IPS DF 6.9 (cell line): ENCODE measurements around the gene SAMM50.
"Not testable (repeated sequence)": the region's sequence is repeated elsewhere in the genome, so short reads cannot be mapped to it uniquely, and the experiment has no call there.

ENCODE experiments used
- DNase-seq: peaks from one replicate; pipeline ENCODE4 v3.0.0-alpha.2; 2013; ENCODE audit warnings: low read depth, low spot score
- H3K27ac ChIP-seq: one replicate; pipeline ENCODE4 v1.5.1; 2013; ENCODE audit warnings: low read length, control low read depth
- H3K27me3 ChIP-seq: 2 replicates; pipeline ENCODE4 v1.6.1; 2013; ENCODE audit warnings: mild to moderate bottlenecking, low read length; ENCODE audit not compliant: control insufficient read depth, insufficient read depth
- H3K36me3 ChIP-seq: 2 replicates; pipeline ENCODE4 v1.6.1; 2013; ENCODE audit warnings: low read length; ENCODE audit not compliant: control insufficient read depth, insufficient read depth
- H3K4me1 ChIP-seq: 2 replicates; pipeline ENCODE4 v1.6.1; 2013; ENCODE audit warnings: low read length; ENCODE audit not compliant: control insufficient read depth, insufficient read depth
- H3K4me3 ChIP-seq: 2 replicates; pipeline ENCODE4 v1.5.1; 2013; ENCODE audit warnings: mild to moderate bottlenecking, low read length
- H3K9me3 ChIP-seq: 2 replicates; pipeline ENCODE4 v1.6.1; 2013; ENCODE audit warnings: low read length, inconsistent platforms; ENCODE audit not compliant: control insufficient read depth, insufficient read depth
- WGBS: extraction: QIAGEN DNeasy Blood & Tissue Kit; methylation state at CpG from one replicate; pipeline ENCODE4 v1.1.7; 2013; ENCODE audit warnings: mixed read lengths, missing lambda C conversion rate; ENCODE audit not compliant: insufficient read length, insufficient coverage; 5-methylcytosine and 5-hydroxymethylcytosine counted together

SAMM50 gene

DNA sequence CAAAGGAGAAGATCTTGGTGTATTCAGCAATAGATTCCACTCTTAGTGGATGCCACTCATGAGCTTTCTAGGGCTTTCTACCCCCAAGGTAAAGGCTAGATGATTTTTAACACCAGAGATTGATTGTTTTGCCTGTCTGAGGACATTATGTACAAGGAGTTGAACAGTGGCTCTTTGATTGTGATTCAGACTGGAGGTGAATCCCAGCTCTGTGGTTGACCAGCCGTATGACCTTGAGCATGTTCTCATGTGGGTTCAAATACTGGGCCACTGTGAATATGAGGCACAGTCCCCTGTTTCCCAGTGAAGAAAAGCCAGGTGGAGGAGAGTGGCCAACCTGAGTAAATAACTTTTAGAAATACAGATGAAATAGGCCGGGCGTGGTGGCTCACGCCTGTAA is 44.9 kb downstream of the SAMM50 start:
- Histone ChIP-seq H3K9me3 (no peaks in the 10 kb centered on the region), H3K36me3 (peaks cover 8% of the 10 kb centered on the region), H3K27ac (no peak overlapping the region), H3K27me3 (no peaks in the 10 kb centered on the region), H3K4me1 (no peaks in the 10 kb centered on the region; the same call in 1 of the 2 replicates), H3K4me3 (no peak overlapping the region)
- no CpG with 5 or more reads among the region's 4 CpGs for WGBS
- no peak for DNase-seq

DNA sequence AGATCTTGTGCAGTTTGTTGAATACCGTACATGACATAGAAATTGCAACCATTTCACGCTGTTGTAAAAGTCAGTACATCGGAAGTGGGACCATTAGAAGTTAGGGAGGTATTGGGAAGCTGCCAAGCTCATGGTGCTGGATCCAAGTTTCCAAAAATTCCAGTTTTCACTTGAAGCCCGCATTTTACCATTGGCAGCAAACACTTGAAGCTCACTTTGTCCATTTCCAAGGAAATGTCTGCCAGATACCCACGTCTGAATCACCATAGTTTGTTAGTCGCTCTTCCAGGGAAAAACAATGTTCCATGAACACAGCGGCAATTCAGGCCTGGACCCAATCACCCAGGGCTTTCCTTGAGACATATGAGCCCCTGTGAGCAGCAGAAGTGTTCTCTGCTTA is 46.3 kb downstream of the SAMM50 start:
- Histone ChIP-seq H3K4me1 (no peaks in the 10 kb centered on the region; the same call in 1 of the 2 replicates), H3K4me3 (no peak overlapping the region), H3K27ac (no peak overlapping the region), H3K27me3 (no peaks in the 10 kb centered on the region), H3K9me3 (no peaks in the 10 kb centered on the region), H3K36me3 (peaks cover 5% of the 10 kb centered on the region)
- DNase-seq = no peak
- WGBS = no CpG with 5 or more reads among the region's 7 CpGs

DNA sequence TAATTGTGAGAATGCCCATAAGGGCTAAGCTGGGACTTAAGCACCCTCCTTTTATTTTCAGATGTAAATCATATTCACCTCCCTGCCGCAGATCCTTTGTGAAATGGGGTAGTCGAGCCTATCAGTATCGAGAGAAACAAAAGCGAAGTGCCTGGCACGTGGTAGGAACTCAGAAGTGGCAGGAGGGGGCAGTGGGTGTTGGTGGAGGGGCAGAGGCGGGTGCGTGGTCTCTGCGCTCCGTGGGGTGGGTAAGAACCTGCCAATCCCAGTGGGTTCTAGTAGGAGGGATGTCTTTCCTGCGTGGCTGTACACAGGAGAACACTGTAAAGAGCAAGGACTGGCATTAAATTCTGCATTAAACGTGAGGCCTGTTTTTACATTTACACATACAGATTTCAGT is 47.1 kb downstream of the SAMM50 start:
- WGBS = no CpG with 5 or more reads among the region's 11 CpGs
- Histone ChIP-seq H3K9me3 (no peaks in the 10 kb centered on the region), H3K4me1 (no peaks in the 10 kb centered on the region; the same call in 1 of the 2 replicates), H3K36me3 (0 out of 2 replicates have a peak, but pooled peaks cover 3% of the 10 kb centered on the region), H3K27ac (no peak overlapping the region), H3K4me3 (no peak overlapping the region), H3K27me3 (no peaks in the 10 kb centered on the region)
- DNase-seq = no peak

DNA sequence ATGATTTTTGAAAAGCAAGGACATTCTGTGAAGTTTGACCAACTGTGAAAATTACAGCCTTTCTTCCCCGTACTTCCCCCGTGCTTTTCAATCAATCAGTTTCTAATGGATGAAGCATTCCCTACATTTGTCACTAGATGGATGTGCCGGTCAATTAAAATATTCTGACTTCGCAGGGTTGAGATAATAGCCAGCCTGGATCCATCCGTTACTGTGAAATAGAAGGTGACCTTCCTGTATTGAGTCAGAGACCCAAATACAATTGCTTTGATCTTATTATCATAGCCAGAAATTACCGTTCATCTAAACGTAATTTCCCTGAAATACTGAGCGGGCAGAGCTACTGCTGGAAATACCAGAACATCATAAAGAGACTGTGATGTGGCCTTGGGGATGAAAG is 47.8 kb downstream of the SAMM50 start:
- DNase-seq = no peak
- Histone ChIP-seq H3K27ac (no peak overlapping the region), H3K27me3 (no peaks in the 10 kb centered on the region), H3K4me1 (no peaks in the 10 kb centered on the region; the same call in 1 of the 2 replicates), H3K9me3 (no peaks in the 10 kb centered on the region), H3K4me3 (no peak overlapping the region), H3K36me3 (peaks cover 3% of the 10 kb centered on the region; the same call in 1 of the 2 replicates)
- WGBS = no CpG with 5 or more reads among the region's 8 CpGs

DNA sequence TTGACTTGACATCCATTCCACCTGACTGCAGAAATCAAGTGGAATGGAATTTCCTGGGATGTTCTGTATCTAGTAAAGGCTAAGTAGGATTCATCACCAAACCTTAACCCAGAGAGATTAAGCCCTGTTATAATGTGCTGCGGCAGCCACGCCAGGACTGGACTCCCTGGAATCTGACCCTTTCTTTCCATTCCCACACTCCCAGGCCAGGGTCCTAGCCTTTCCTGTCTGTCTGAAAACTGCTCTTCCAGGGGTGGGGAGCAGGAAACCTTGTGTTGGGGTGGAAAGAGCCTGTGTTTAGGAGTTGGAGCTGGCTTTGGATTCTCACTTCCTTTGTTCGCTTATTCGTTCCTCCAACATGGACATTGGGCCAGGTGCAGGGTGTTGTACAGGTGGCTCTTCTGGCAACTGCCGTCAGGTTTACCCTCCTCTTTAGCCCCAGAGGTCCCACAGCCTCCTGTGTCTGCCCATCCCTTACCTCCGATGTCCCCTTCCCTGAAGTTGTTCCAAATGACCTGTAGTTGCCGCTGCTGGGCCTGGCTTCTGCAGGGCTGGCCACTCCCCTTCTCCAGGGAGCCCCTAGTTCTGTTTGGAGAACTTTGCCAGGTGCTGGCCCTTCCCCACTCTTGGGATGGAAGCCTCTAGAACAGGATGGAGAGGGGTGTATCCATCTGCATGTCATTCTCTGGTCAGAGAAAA is 48.3 kb downstream of the SAMM50 start:
- Histone ChIP-seq H3K4me3 (no peak overlapping the region), H3K4me1 (no peaks in the 10 kb centered on the region; the same call in 1 of the 2 replicates), H3K27me3 (no peaks in the 10 kb centered on the region), H3K27ac (no peak overlapping the region), H3K9me3 (no peaks in the 10 kb centered on the region), H3K36me3 (peaks cover 3% of the 10 kb centered on the region; the same call in 1 of the 2 replicates)
- DNase-seq = no peak
- no CpG with 5 or more reads among the region's 7 CpGs for WGBS

DNA sequence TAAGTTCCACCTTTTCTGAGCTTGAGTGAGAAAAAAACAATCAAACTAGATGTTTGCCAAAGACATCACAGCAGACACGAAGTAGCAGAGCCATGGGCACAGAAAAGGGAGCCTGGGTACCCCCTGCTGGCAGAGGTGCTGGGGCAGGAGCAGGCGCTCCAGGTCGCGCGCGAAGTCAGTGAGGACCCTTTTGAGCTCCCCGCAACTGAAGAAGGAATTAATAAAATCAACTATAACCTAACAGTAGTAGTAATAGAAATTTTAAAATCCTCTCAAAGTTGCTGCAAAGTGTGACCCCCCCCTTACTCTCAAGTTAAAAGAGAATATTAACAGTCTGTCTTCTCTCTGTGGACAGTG is 48.8 kb downstream of the SAMM50 start:
- Histone ChIP-seq H3K27ac (no peak overlapping the region), H3K36me3 (no peaks in the 10 kb centered on the region; the same call in 1 of the 2 replicates)
- WGBS = no CpG with 5 or more reads among the region's 7 CpGs

DNA sequence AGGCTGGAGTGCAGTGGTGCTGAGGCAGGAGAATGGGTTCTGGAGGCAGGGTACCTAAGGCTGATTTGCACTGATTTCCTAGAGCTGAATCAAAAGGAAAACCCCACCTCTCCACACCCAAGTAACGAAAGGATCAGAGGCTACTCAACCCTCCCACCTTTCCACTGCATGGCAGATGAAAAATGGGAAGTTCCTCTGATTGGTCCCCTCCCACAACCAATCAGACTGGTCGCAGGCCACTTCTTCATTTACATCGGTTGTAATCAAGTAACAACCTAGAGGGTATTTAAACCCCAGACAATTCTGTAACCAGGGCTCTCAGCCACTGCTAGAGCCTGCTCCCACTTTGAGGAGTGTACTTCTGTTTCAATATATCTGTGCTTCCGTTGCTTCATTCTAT is 50.3 kb downstream of the SAMM50 start:
- no CpG with 5 or more reads among the region's 4 CpGs for WGBS
- DNase-seq = no peak
- no peaks in the 10 kb centered on the region; the same call in 1 of the 2 replicates for H3K36me3 ChIP-seq

More for the DNA sequence above, 48.8 kb downstream of the SAMM50 start:
- Histone ChIP-seq H3K4me3 (no peak overlapping the region), H3K27me3 (no peaks in the 10 kb centered on the region), H3K4me1 (no peaks in the 10 kb centered on the region; the same call in 1 of the 2 replicates), H3K9me3 (no peaks in the 10 kb centered on the region)
- DNase-seq = no peak

DNA sequence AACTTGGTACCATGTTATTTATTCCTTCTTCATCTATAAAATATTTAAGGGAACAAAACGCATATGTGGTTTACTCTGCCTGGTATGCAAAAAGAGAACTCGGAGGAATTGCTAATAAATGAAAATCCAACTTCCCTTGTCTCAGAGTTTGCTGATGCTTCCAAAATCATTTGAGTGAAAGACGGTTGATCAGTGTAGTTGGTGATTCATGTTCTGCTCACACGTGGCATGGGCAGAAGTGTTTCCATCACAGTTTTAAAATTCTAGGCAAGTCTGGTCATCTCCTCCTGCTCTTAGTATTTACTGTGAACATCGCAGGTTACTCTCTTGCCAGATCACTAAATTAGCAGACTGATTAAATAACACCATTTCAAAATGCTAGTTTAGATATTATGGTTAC is 56.9 kb downstream of the SAMM50 start:
- no peak for DNase-seq
- Histone ChIP-seq H3K27ac (no peak overlapping the region), H3K36me3 (no peaks in the 10 kb centered on the region; the same call in 1 of the 2 replicates), H3K27me3 (no peaks in the 10 kb centered on the region), H3K4me1 (no peaks in the 10 kb centered on the region), H3K4me3 (no peak overlapping the region), H3K9me3 (no peaks in the 10 kb centered on the region)
- no CpG with 5 or more reads among the region's 5 CpGs for WGBS

More for the DNA sequence above, 50.3 kb downstream of the SAMM50 start:
- Histone ChIP-seq H3K27me3 (no peaks in the 10 kb centered on the region), H3K4me3 (no peak overlapping the region), H3K27ac (no peak overlapping the region), H3K4me1 (no peaks in the 10 kb centered on the region; the same call in 1 of the 2 replicates), H3K9me3 (no peaks in the 10 kb centered on the region)

DNA sequence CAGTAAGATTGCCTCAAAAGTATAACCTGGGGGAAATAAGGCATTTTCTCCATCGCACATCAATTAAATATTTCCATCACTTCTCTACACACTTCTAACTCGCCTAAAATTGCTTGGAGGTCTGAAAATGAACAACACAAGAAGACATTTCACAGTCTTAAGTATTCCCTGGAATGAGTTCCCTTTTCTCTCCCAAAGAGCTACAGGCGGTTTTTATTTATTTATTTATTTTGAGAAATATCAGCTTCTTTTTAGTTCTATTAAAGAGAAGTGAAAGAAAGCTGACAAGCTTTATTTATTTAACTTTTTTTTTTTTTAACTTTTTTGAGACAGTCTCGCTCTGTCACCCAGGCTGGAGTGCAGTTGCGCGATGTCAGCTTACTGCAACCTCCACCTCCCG is 57.3 kb downstream of the SAMM50 start:
- WGBS = no CpG with 5 or more reads among the region's 7 CpGs
- Histone ChIP-seq H3K4me3 (no peak overlapping the region), H3K9me3 (no peaks in the 10 kb centered on the region), H3K36me3 (no peaks in the 10 kb centered on the region; the same call in 1 of the 2 replicates), H3K27me3 (no peaks in the 10 kb centered on the region), H3K4me1 (no peaks in the 10 kb centered on the region), H3K27ac (no peak overlapping the region)
- no peak for DNase-seq

DNA sequence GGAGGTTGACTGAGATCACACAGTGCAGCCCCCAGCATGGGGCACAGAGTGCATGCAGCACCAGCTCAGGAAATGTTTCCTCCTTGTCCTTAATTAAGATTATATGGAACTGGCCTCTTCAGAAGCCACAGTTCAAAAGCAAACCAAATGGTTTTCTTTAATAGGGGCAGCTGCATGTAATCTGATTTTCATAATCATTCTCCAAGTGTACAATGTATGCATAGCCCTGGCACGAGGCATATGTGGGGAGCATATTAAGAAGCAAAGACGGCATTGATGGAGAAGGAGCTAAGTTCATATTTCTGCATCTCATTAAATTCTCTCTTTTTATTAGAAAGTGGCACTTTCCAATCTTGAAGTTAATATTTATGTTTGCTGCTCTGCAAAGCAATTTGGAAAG is 59.0 kb downstream of the SAMM50 start:
- Histone ChIP-seq H3K36me3 (no peaks in the 10 kb centered on the region), H3K9me3 (no peaks in the 10 kb centered on the region), H3K4me1 (no peaks in the 10 kb centered on the region), H3K27ac (no peak overlapping the region), H3K4me3 (no peak overlapping the region), H3K27me3 (no peaks in the 10 kb centered on the region)
- DNase-seq = no peak
- WGBS = no CpG with 5 or more reads among the region's 2 CpGs

DNA sequence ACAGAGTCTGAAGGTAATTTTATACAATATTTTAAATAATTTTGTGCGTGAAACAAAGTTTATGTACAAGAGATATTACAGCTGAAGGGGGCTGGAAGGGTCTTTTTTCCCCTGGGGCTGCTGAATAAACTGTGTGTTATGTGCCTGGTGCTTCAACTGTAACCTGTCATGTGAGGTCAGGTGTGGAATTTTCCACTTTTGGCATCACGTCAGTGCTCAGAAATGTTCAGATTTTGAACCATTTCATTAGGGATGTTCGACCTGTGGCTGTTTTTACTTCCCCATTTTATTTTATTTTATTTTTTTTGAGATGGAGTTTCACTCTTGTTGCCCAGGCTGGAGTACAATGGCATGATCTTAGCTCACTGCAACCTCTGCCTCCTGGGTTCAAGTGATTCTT is 61.3 kb downstream of the SAMM50 start:
- no CpG with 5 or more reads among the region's 3 CpGs for WGBS
- not testable (repeated sequence) for DNase-seq, H3K27ac ChIP-seq, H3K4me3 ChIP-seq, H3K36me3 ChIP-seq, H3K27me3 ChIP-seq, H3K9me3 ChIP-seq, H3K4me1 ChIP-seq
